DND-41 (cell line): Measurements from ENCODE around the gene ACSL6.

Source experiments
- ATAC-seq: fragments of 200-7000 bp; cut with Tn5 transposase; 3 replicates; pipeline ENCODE4 v1.9.1; 2021; ENCODE audit warnings: low read depth; ENCODE audit not compliant: insufficient read depth
- DNase-seq: peaks from one replicate; pipeline ENCODE4 v3.0.0-alpha.2; 2020
- H2AFZ ChIP-seq: 2 replicates; pipeline ENCODE4 v1.6.0; 2012; ENCODE audit warnings: low read depth, low read length
- H3K27ac ChIP-seq: 2 replicates; pipeline ENCODE4 v1.5.1; 2012; ENCODE audit warnings: low read length, inconsistent platforms
- H3K27me3 ChIP-seq: fragments of 200-600 bp; sonication (generic); 2 replicates; pipeline ENCODE4 v1.6.0; 2012; ENCODE audit warnings: low read length, mild to moderate bottlenecking, inconsistent platforms; ENCODE audit not compliant: insufficient read depth, poor library complexity
- H3K36me3 ChIP-seq: 2 replicates; pipeline ENCODE4 v1.5.1; 2012; ENCODE audit warnings: low read length, inconsistent platforms; ENCODE audit not compliant: insufficient read depth
- H3K4me1 ChIP-seq: 2 replicates; pipeline ENCODE4 v1.5.1; 2012; ENCODE audit warnings: mild to moderate bottlenecking, low read length; ENCODE audit not compliant: insufficient read depth
- H3K4me2 ChIP-seq: 2 replicates; pipeline ENCODE4 v1.6.0; 2012; ENCODE audit warnings: mild to moderate bottlenecking, moderate library complexity, low read length, inconsistent platforms; ENCODE audit not compliant: insufficient read depth
- H3K4me3 ChIP-seq, 2 experiments: fragments of 200-600 bp in 1 of 2; shearing (Covaris generic) in 1 of 2; 2 replicates each; pipeline ENCODE4 v1.5.1; 2012 to 2016; ENCODE audit warnings: inconsistent platforms in 2 of 2, low read length in 2 of 2, mild to moderate bottlenecking in 2 of 2, low read depth in 1 of 2, moderate library complexity in 1 of 2
- H3K79me2 ChIP-seq: 2 replicates; pipeline ENCODE4 v1.6.0; 2012; ENCODE audit warnings: low read length, inconsistent platforms; ENCODE audit not compliant: insufficient read depth
- H3K9ac ChIP-seq: 2 replicates; pipeline ENCODE4 v1.6.0; 2012; ENCODE audit warnings: low read depth, mild to moderate bottlenecking, inconsistent platforms, low read length, moderate library complexity
- H3K9me3 ChIP-seq: 2 replicates; pipeline ENCODE4 v1.5.1; 2012; ENCODE audit warnings: low read length, moderate library complexity, mild to moderate bottlenecking, inconsistent platforms; ENCODE audit not compliant: insufficient read depth, severe bottlenecking
- H4K20me1 ChIP-seq: 2 replicates; pipeline ENCODE4 v1.6.0; 2012; ENCODE audit warnings: low read length; ENCODE audit not compliant: insufficient read depth
- CTCF ChIP-seq: IDR thresholded peaks from 2 replicates; pipeline ENCODE4 v1.5.1; 2012; ENCODE audit warnings: borderline replicate concordance, low read length, moderate library complexity, mild to moderate bottlenecking; ENCODE audit not compliant: poor library complexity, severe bottlenecking; ENCODE audit errors: extremely low read depth
- EZH2 ChIP-seq: IDR thresholded peaks from 3 replicates; pipeline ENCODE4 v1.6.1; 2012; ENCODE audit warnings: borderline replicate concordance, low read depth, mild to moderate bottlenecking, moderate library complexity, low read length, inconsistent platforms; ENCODE audit not compliant: severe bottlenecking

ACSL6 gene

DNA sequence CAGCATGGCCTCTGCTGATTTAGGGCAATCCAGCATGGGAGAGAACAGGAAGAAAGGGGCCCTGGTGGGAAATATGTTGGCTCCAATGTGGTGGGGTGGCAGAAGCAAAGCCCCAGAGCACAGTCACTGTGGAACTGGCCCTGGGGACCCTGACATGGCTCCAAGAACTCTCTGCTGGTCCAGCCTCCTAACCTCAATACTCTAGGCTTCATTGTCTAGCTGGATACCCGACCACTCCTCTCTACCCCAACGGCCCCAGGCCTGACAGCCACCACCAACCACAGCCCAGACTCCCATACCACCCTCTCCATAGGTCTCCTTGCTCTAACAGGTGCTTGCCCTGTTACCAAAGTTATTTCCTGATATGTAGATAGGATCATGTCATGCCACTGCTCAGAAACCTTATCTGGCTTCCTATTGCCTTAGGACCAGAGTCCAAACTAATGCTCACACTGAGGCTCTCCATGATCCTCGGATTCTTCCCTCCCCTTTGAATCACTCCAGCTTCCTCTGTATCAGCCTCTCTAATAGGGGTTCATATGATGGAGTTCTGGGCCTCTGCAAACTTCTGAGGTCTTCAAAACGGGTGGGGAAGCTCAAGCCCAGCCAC, 12.9 kb downstream of the ACSL6 start:
- Histone ChIP-seq H3K9ac (no peak overlapping the region), H3K4me2 (no peak overlapping the region)

GRCh38 chr5:131997727-131998117, 13.7 kb downstream of the ACSL6 start:
- H3K4me1 ChIP-seq: peaks cover 42% of the 10 kb centered on the region
- no peak overlapping the region for H3K9ac ChIP-seq
- H3K79me2 ChIP-seq: no peaks in the 10 kb centered on the region
- no peaks in the 10 kb centered on the region for H3K9me3 ChIP-seq
- H3K36me3 ChIP-seq: no peaks in the 10 kb centered on the region
- no peak overlapping the region for H3K4me3 ChIP-seq
- H3K4me2 ChIP-seq: no peak overlapping the region
- H2AFZ ChIP-seq: no peak overlapping the region
- peaks cover 19% of the 10 kb centered on the region for H4K20me1 ChIP-seq
- no peak for TF ChIP-seq EZH2
- no peak for TF ChIP-seq CTCF
- ATAC-seq: no peak
- DNase-seq: no peak
- no peak overlapping the region for H3K27ac ChIP-seq
- H3K27me3 ChIP-seq: peaks cover 4% of the 10 kb centered on the region

More for the DNA sequence above, 12.9 kb downstream of the ACSL6 start:
- TF ChIP-seq EZH2 (no peak), CTCF (no peak)
- peaks cover 19% of the 10 kb centered on the region for H4K20me1 ChIP-seq
- no peaks in the 10 kb centered on the region for H3K27me3 ChIP-seq
- H3K4me3 ChIP-seq: no peak overlapping the region
- H3K36me3 ChIP-seq: no peaks in the 10 kb centered on the region
- peaks cover 42% of the 10 kb centered on the region for H3K4me1 ChIP-seq
- no peaks in the 10 kb centered on the region for H3K79me2 ChIP-seq
- H3K9me3 ChIP-seq: no peaks in the 10 kb centered on the region
- ATAC-seq: no peak
- no peak overlapping the region; the same call in 1 of the 2 replicates for H3K27ac ChIP-seq
- H2AFZ ChIP-seq: no peak overlapping the region
- no peak for DNase-seq

DNA sequence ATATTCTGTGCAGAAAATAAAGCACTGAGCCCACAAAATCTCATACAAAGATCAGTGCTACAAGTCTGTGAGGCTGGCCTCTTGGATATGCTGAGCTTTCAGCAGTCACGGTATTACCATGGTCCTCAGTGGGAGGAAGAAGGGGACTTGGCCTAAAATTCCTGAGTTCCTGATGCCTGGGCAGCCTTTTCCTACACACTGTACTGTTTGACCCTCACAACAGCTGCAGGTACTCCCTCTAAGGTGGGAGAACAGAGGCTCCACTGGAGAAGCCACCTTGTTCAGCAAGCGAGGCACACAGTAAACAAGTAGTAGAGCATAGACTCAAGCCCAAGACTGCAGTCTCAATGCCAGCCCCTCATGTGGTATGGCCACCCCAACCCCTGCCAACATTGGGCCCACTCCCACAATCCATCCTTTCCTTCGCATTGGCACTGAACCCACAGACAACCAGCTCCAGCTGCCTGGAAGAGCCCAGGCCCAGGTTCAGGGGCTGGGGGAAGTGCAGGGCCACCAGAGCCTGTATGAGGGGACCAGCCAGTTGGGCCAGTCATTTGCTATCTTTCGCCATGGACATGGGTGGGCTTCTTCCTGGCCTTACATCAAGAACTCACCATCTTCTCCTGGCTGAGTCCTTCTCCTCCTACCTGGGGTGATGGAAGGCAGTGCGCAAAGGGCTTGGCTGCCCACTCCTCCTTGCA, 14.3 kb downstream of the ACSL6 start:
- H3K4me2 ChIP-seq: no peak overlapping the region
- no peak for DNase-seq
- H3K27ac ChIP-seq: no peak overlapping the region
- no peak overlapping the region for H3K4me3 ChIP-seq
- H4K20me1 ChIP-seq: peaks cover 16% of the 10 kb centered on the region
- TF ChIP-seq EZH2: no peak
- ATAC-seq: no peak
- H2AFZ ChIP-seq: no peak overlapping the region
- no peak overlapping the region for H3K9ac ChIP-seq
- no peaks in the 10 kb centered on the region for H3K36me3 ChIP-seq
- peaks cover 42% of the 10 kb centered on the region for H3K4me1 ChIP-seq
- H3K9me3 ChIP-seq: no peaks in the 10 kb centered on the region
- peaks cover 8% of the 10 kb centered on the region for H3K27me3 ChIP-seq
- no peaks in the 10 kb centered on the region for H3K79me2 ChIP-seq

GRCh38 chr5:131996210-131997025, 15.0 kb downstream of the ACSL6 start:
- ATAC-seq: no peak
- no peak overlapping the region for H2AFZ ChIP-seq
- no peak overlapping the region for H3K9ac ChIP-seq
- peaks cover 35% of the 10 kb centered on the region for H3K4me1 ChIP-seq
- no peaks in the 10 kb centered on the region for H3K79me2 ChIP-seq
- no peaks in the 10 kb centered on the region for H3K9me3 ChIP-seq
- H3K27me3 ChIP-seq: peaks cover 8% of the 10 kb centered on the region
- TF ChIP-seq EZH2 (no peak), CTCF (no peak)
- peaks cover 15% of the 10 kb centered on the region for H4K20me1 ChIP-seq
- no peak overlapping the region for H3K4me3 ChIP-seq
- H3K4me2 ChIP-seq: no peak overlapping the region
- DNase-seq: no peak
- H3K27ac ChIP-seq: no peak overlapping the region
- no peaks in the 10 kb centered on the region for H3K36me3 ChIP-seq
